ENCODE measurements around the gene TMEFF2. TPM values are rescaled to one million over a fixed set of nuclear protein-coding genes. Genes with fewer than 3 reads are reported as not detected.

The TMEFF2 gene
- total and polyA plus RNA-seq, 2 donors (not counting 1 experiment from before 2014, with no cell fraction given), result not detected

- intact Hi-C loops (cut with micrococcal nuclease), result no loop called here
- Histone ChIP-seq H3K27me3 (replicated peaks in 1 of 4; ENCODE audit: control extremely low read depth in 1 of 4, control insufficient read depth in 3 of 4, insufficient read depth in 4 of 4, low read length in 3 of 4) (no peaks in the 10 kb centered on the region), H3K9me3 (ENCODE audit: control extremely low read depth in 1 of 3, control insufficient read depth in 2 of 3, insufficient read depth in 1 of 3, low read length in 2 of 3) (no peaks in the 10 kb centered on the region), H3K4me2 (replicated peaks; ENCODE audit: low read depth, low read length, poor library complexity, severe bottlenecking) (no peak overlapping the region), H3K9ac (ENCODE audit: low read length) (no peak overlapping the region), H4K20me1 (ENCODE audit: control insufficient read depth, insufficient read depth, low read length, poor library complexity, severe bottlenecking) (no peaks in the 10 kb centered on the region), H3K27ac (ENCODE audit: low read length in 2 of 2) (no peak overlapping the region), H3K36me3 (replicated peaks in 1 of 2; ENCODE audit: control extremely low read depth in 1 of 2, control insufficient read depth in 1 of 2, extremely low read depth in 1 of 2, insufficient read depth in 2 of 2, low read length in 1 of 2) (no peaks in the 10 kb centered on the region), H2AFZ (ENCODE audit: insufficient read depth, low read depth, low read length, poor library complexity, severe bottlenecking) (no peak overlapping the region), H3K4me1 (ENCODE audit: control insufficient read depth in 2 of 2, insufficient read depth in 2 of 2, low read length in 2 of 2) (no peaks in the 10 kb centered on the region), H3K79me2 (ENCODE audit: control insufficient read depth, insufficient read depth, low read length) (no peaks in the 10 kb centered on the region), H3K4me3 (ENCODE audit: control extremely low read depth in 1 of 5, extremely low read depth in 1 of 5, insufficient read depth in 1 of 5, low read depth in 2 of 5, low read length in 4 of 5) (no peak overlapping the region)
- ChIA-PET POLR2A (no interaction called here), CTCF (no interaction called here)
- Mint-ChIP-seq H3K9me3 (ENCODE audit: insufficient read depth) (no peaks in the 10 kb centered on the region), H3K4me3 (no peak overlapping the region), H3K4me1 (no peaks in the 10 kb centered on the region), H3K27ac (no peak overlapping the region), H3K27me3 (no peaks in the 10 kb centered on the region)
- DNase-seq (no peak), ATAC-seq (ENCODE audit: low read depth) (no peak)
- 82% methylated on average over 1 of the region's 1 CpG for WGBS (ENCODE audit: insufficient coverage)
- TF ChIP-seq CTCF (IDR thresholded peaks at IDR 0.05) (no peak), EZH2 (IDR thresholded peaks at IDR 0.05; ENCODE audit: borderline replicate concordance, insufficient read depth, low read depth, low read length, poor library complexity, severe bottlenecking) (no peak)
Observed at GRCh38 chr2:191951376-191951775, 243.4 kb downstream of the TMEFF2 start.

- Histone ChIP-seq H3K36me3 (replicated peaks in 1 of 2; ENCODE audit: control extremely low read depth in 1 of 2, control insufficient read depth in 1 of 2, extremely low read depth in 1 of 2, insufficient read depth in 2 of 2, low read length in 1 of 2) (no peaks in the 10 kb centered on the region), H3K4me3 (ENCODE audit: control extremely low read depth in 1 of 5, extremely low read depth in 1 of 5, insufficient read depth in 1 of 5, low read depth in 2 of 5, low read length in 4 of 5) (no peak overlapping the region), H3K4me2 (replicated peaks; ENCODE audit: low read depth, low read length, poor library complexity, severe bottlenecking) (no peak overlapping the region), H3K27ac (ENCODE audit: low read length in 2 of 2) (no peak overlapping the region), H3K79me2 (ENCODE audit: control insufficient read depth, insufficient read depth, low read length) (no peaks in the 10 kb centered on the region), H3K9me3 (ENCODE audit: control extremely low read depth in 1 of 3, control insufficient read depth in 2 of 3, insufficient read depth in 1 of 3, low read length in 2 of 3) (no peaks in the 10 kb centered on the region), H3K9ac (ENCODE audit: low read length) (no peak overlapping the region), H4K20me1 (ENCODE audit: control insufficient read depth, insufficient read depth, low read length, poor library complexity, severe bottlenecking) (no peaks in the 10 kb centered on the region), H3K4me1 (ENCODE audit: control insufficient read depth in 2 of 2, insufficient read depth in 2 of 2, low read length in 2 of 2) (no peaks in the 10 kb centered on the region), H3K27me3 (replicated peaks in 1 of 4; ENCODE audit: control extremely low read depth in 1 of 4, control insufficient read depth in 3 of 4, insufficient read depth in 4 of 4, low read length in 3 of 4) (no peaks in the 10 kb centered on the region), H2AFZ (ENCODE audit: insufficient read depth, low read depth, low read length, poor library complexity, severe bottlenecking) (no peak overlapping the region)
- Mint-ChIP-seq H3K4me3 (no peak overlapping the region), H3K9me3 (ENCODE audit: insufficient read depth) (no peaks in the 10 kb centered on the region), H3K27me3 (no peaks in the 10 kb centered on the region), H3K27ac (no peak overlapping the region), H3K4me1 (no peaks in the 10 kb centered on the region)
- CTCF ChIA-PET, result no interaction called here
- intact Hi-C loops (cut with micrococcal nuclease), result no loop called here
- DNase-seq (no peak), ATAC-seq (ENCODE audit: low read depth) (no peak)
- POLR2A ChIA-PET, result no interaction called here
- no peak for TF ChIP-seq EZH2 (IDR thresholded peaks at IDR 0.05; ENCODE audit: borderline replicate concordance, insufficient read depth, low read depth, low read length, poor library complexity, severe bottlenecking)
- TF ChIP-seq CTCF (IDR thresholded peaks at IDR 0.05), result no peak
- 80% methylated on average over 3 of the region's 3 CpGs for WGBS (ENCODE audit: insufficient coverage)
Observed at GRCh38 chr2:191950132-191950874, 244.4 kb downstream of the TMEFF2 start.

All from B cell (primary cell).